Gastrocnemius medialis (tissue), 4 donors: ENCODE data around the gene FLVCR1. TPM values are rescaled to one million over a fixed set of nuclear protein-coding genes. Genes with fewer than 3 reads are reported as not detected.

ENCODE experiments used
- ATAC-seq, 2 donors: fragments of 150-250 bp; one replicate each; pipeline ENCODE4 v1.9.1; 2016
- DNase-seq, 2 donors: peaks; one replicate each; pipeline ENCODE4 v3.0.0-alpha.2; 2019
- H3K27ac ChIP-seq, 4 donors: fragments of 200-600 bp; sonication (generic); 1 replicate in 1 of 4; 2 replicates in 3 of 4; pipeline ENCODE4 v1.5.1; 2016 to 2018; ENCODE audit warnings: mild to moderate bottlenecking in 2 of 4, moderate library complexity in 1 of 4
- H3K27me3 ChIP-seq, 3 donors: fragments of 200-600 bp; sonication (generic) in 2 of 3; 1 replicate in 1 of 3; 2 replicates in 2 of 3; pipeline versions ENCODE4 v1.5.1 to v1.6.0; 2016 to 2019; ENCODE audit warnings: mild to moderate bottlenecking in 1 of 3, moderate library complexity in 1 of 3
- H3K36me3 ChIP-seq, 2 donors: fragments of 200-600 bp; sonication (generic) in 1 of 2; one replicate each; pipeline ENCODE4 v1.5.1; 2017 to 2018
- H3K4me1 ChIP-seq, 2 donors: fragments of 200-600 bp; sonication (generic) in 1 of 2; one replicate each; pipeline ENCODE4 v1.5.1; 2016 to 2017; ENCODE audit warnings: mild to moderate bottlenecking in 2 of 2
- H3K4me3 ChIP-seq, 4 donors: fragments of 200-600 bp; sonication (generic) in 3 of 4; 1 replicate in 1 of 4; 2 replicates in 3 of 4; pipeline ENCODE4 v1.5.1; 2016 to 2019; ENCODE audit warnings: mild to moderate bottlenecking in 2 of 4
- H3K9me3 ChIP-seq, 3 donors: fragments of 200-600 bp; sonication (generic) in 2 of 3; 1 replicate in 1 of 3; 2 replicates in 2 of 3; pipeline ENCODE4 v1.5.1; 2016 to 2019
- POLR2A ChIP-seq, 2 donors: fragments of 450-650 bp; IDR thresholded peaks; one replicate each; pipeline ENCODE4 v1.6.1; 2017; ENCODE audit warnings: antibody characterized with exemption in 2 of 2, mild to moderate bottlenecking in 2 of 2, moderate library complexity in 2 of 2
- in situ Hi-C, 4 donors: fragments of 200-750 bp; cut with MboI; loops; one replicate each; pipeline versions ENCODE4 v1.15.0 to v1.8.0; 2017; ENCODE audit warnings: low sequenced_read_pairs in 4 of 4
- intact Hi-C: fragments of 100-400 bp; cut with DNase I; formaldehyde crosslinking; loops from one replicate; pipeline ENCODE4 v1.15.1; 2023; ENCODE audit warnings: low total_unique reads
- total RNA-seq, 4 donors: library from RNA; depleted of rRNA; stranded (reverse); fragments of >200 nt; gene quantifications; one replicate each; pipeline versions ENCODE4 v1.1.0 to v1.2.3, GENCODE V29; 2016
- TF ChIP-seq, protein P1 (sequence below), 5 experiments: fragments of 450-650 bp in 3 of 5; fragments of 200-600 bp in 2 of 5; sonication (generic) in 2 of 5; IDR thresholded peaks in 4 of 5; conservative IDR thresholded peaks in 1 of 5; 1 replicate in 4 of 5; 2 replicates in 1 of 5; pipeline ENCODE4 v1.5.1; 2016 to 2019; ENCODE audit warnings: antibody characterized with exemption in 5 of 5, mild to moderate bottlenecking in 3 of 5, moderate library complexity in 3 of 5

Gene FLVCR1
- total RNA-seq, 4 donors from 2014 or later = 0.66 to 19.8 (median 1.7) TPM

DNA sequence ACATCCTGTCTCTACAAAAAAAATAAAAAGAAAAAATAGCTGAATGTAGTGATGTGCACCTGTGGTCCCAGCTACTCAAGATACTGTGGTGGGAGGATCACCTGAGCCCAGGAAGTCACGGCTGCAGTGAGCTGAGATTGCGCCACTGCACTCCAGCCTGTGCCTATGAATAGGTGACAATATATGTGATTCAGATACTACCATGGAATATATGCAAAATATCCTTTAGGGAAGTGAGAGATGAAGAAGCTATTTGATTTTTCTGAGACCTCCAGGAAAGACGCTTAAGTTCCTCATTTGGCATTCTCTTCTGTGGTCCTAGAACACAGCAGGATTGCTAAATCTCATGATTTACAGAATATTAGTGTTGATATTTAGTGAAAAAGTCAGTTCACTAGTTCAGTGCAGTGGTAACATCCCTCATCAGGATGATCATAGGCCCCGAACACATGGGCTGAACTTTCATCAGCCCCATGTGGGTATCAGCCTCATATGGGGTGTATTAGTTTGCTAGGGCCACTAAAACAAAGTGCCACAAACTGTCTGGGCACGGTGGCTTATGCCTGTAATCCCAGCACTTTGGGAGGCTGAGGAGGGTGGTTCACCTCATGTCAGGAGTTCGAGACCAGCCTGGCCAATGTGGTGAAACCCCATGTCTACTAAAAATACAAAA is 86.3 kb downstream of the FLVCR1 start:
- Histone ChIP-seq H3K4me3 (no peak overlapping the region), H3K9me3 (no peaks in the 10 kb centered on the region), H3K36me3 (no peaks in the 10 kb centered on the region), H3K27me3 (no peaks in the 10 kb centered on the region), H3K4me1 (no peaks in the 10 kb centered on the region), H3K27ac (no peak overlapping the region)
- in situ Hi-C loops = no loop called here
- no peak for TF ChIP-seq POLR2A (IDR thresholded peaks at IDR 0.05)
- TF ChIP-seq, protein P1, sequence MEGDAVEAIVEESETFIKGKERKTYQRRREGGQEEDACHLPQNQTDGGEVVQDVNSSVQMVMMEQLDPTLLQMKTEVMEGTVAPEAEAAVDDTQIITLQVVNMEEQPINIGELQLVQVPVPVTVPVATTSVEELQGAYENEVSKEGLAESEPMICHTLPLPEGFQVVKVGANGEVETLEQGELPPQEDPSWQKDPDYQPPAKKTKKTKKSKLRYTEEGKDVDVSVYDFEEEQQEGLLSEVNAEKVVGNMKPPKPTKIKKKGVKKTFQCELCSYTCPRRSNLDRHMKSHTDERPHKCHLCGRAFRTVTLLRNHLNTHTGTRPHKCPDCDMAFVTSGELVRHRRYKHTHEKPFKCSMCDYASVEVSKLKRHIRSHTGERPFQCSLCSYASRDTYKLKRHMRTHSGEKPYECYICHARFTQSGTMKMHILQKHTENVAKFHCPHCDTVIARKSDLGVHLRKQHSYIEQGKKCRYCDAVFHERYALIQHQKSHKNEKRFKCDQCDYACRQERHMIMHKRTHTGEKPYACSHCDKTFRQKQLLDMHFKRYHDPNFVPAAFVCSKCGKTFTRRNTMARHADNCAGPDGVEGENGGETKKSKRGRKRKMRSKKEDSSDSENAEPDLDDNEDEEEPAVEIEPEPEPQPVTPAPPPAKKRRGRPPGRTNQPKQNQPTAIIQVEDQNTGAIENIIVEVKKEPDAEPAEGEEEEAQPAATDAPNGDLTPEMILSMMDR (IDR thresholded peaks at IDR 0.05 in 4 of 5, conservative IDR thresholded peaks at IDR 0.05 in 1 of 5) = no peak
- ATAC-seq (no peak), DNase-seq (no peak)
- intact Hi-C loops = no loop called here

GRCh38 chr1:212945056-212945455 is 87.0 kb downstream of the FLVCR1 start:
- Histone ChIP-seq H3K27ac (no peak overlapping the region), H3K4me1 (no peaks in the 10 kb centered on the region), H3K36me3 (no peaks in the 10 kb centered on the region), H3K4me3 (no peak overlapping the region), H3K27me3 (no peaks in the 10 kb centered on the region), H3K9me3 (no peaks in the 10 kb centered on the region)
- ATAC-seq (no peak), DNase-seq (no peak)
- in situ Hi-C loops = no loop called here
- TF ChIP-seq, protein P1 (IDR thresholded peaks at IDR 0.05 in 4 of 5, conservative IDR thresholded peaks at IDR 0.05 in 1 of 5) = no peak
- TF ChIP-seq POLR2A (IDR thresholded peaks at IDR 0.05) = no peak
- intact Hi-C loops = no loop called here

GRCh38 chr1:212945463-212946160 is 87.5 kb downstream of the FLVCR1 start:
- DNase-seq (no peak), ATAC-seq (no peak)
- Histone ChIP-seq H3K36me3 (no peaks in the 10 kb centered on the region), H3K4me3 (no peak overlapping the region), H3K27ac (no peak overlapping the region), H3K9me3 (no peaks in the 10 kb centered on the region), H3K27me3 (no peaks in the 10 kb centered on the region), H3K4me1 (peaks cover 0 to 2% of the 10 kb centered on the region in 2 donors)
- in situ Hi-C loops (no loop called here), intact Hi-C loops (no loop called here)
- TF ChIP-seq, protein P1 (IDR thresholded peaks at IDR 0.05 in 4 of 5, conservative IDR thresholded peaks at IDR 0.05 in 1 of 5) = no peak
- no peak for TF ChIP-seq POLR2A (IDR thresholded peaks at IDR 0.05)

DNA sequence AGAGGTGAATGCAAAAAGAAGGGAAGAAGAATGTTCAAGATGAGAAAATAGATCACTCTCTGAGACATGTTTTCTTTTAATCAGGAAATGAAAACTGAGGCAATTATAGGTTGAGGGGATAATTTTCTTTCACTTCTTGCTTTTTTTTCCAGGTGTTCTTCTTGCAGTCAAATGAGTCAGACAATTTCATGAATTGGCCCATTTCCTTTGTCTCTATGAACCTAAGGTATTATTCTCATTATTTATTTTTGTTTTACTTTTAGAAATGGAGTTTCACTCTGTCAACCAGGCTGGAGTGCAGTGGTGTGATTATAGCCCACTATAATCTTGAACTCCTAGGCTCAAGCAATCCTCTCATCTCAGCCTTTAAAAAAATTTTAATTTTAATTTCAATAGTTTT is 88.8 kb downstream of the FLVCR1 start:
- Histone ChIP-seq H3K27ac (no peak overlapping the region), H3K27me3 (peaks cover 0 to 3% (median 0%) of the 10 kb centered on the region in 3 donors), H3K36me3 (no peaks in the 10 kb centered on the region), H3K4me1 (peaks cover 5 to 12% of the 10 kb centered on the region in 2 donors), H3K9me3 (no peaks in the 10 kb centered on the region), H3K4me3 (no peak overlapping the region)
- in situ Hi-C loops = no loop called here
- intact Hi-C loops = no loop called here
- ATAC-seq = no peak
- no peak for DNase-seq
- no peak for TF ChIP-seq POLR2A (IDR thresholded peaks at IDR 0.05)
- TF ChIP-seq, protein P1 (IDR thresholded peaks at IDR 0.05 in 4 of 5, conservative IDR thresholded peaks at IDR 0.05 in 1 of 5) = no peak

Other genes starting within 250 kb of the FLVCR1 start
- gene ATF3, start 249.5 kb upstream of the FLVCR1 start, total RNA-seq = 1 to 10 TPM; 1.9 to 7.4 (median 7.2) TPM
- gene BATF3, start 158.4 kb upstream of the FLVCR1 start, total RNA-seq = 1 to 10 TPM in 1 of 4 donors, under 1 TPM in 1, not detected in 2; 0.38 to 5.1 TPM
- gene NSL1, start 66.5 kb upstream of the FLVCR1 start, total RNA-seq = 10 to 100 TPM; 21.3 to 42.6 (median 28.2) TPM
- 10 to 100 TPM; 19.5 to 27.3 (median 25.6) TPM for gene TATDN3, start 66.4 kb upstream of the FLVCR1 start, total RNA-seq
- not detected for gene SPATA45, start 10.6 kb upstream of the FLVCR1 start, total RNA-seq
- gene VASH2, start 92.3 kb downstream of the FLVCR1 start, total RNA-seq = 1 to 10 TPM in 1 of 4 donors, not detected in 3; 1.5 TPM
- 10 to 100 TPM; 17.7 to 33.2 (median 25.1) TPM for gene ANGEL2, start 157.6 kb downstream of the FLVCR1 start, total RNA-seq
- gene RPS6KC1, start 193.0 kb downstream of the FLVCR1 start, total RNA-seq = 10 to 100 TPM; 14.5 to 22.2 (median 16.2) TPM